ENCODE measurements around the gene CD9.

DNA sequence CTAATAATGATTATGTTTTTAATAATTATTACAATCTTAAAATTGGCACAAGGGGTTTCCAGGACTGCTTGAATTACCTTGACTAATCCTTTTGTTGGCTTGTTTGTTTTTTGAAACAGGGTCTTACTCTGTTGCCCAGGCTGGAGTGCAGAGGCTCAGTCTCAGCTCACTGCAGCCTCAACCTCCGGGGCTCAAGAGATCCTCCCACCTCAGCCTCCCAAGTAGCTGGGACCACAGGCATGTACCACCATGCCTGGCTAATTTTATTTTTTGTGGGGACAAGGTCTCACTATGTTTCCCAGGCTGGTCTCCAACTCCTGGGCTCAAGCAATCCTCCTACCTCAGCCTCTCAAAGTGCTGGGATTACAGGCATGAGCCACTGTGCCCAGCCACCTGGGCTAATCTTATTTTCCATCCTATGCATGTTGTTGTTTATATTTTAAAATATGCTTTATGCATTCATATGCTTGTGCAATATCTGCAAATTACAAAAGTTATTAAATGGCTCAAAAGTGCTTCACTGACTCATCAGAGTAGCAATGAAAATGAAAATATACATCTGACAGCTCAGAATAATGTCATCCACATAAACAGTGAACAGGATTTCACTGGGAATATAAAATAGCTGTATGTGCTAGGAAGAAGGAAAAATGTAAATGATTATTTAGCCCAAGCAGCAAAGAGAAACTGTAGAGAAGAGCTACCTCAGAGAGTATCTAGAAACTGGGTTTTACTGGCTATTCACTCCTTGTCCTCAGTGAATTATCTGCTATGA is 85.5 kb downstream of the CD9 start:
- TF ChIP-seq, protein P1, sequence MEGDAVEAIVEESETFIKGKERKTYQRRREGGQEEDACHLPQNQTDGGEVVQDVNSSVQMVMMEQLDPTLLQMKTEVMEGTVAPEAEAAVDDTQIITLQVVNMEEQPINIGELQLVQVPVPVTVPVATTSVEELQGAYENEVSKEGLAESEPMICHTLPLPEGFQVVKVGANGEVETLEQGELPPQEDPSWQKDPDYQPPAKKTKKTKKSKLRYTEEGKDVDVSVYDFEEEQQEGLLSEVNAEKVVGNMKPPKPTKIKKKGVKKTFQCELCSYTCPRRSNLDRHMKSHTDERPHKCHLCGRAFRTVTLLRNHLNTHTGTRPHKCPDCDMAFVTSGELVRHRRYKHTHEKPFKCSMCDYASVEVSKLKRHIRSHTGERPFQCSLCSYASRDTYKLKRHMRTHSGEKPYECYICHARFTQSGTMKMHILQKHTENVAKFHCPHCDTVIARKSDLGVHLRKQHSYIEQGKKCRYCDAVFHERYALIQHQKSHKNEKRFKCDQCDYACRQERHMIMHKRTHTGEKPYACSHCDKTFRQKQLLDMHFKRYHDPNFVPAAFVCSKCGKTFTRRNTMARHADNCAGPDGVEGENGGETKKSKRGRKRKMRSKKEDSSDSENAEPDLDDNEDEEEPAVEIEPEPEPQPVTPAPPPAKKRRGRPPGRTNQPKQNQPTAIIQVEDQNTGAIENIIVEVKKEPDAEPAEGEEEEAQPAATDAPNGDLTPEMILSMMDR (IDR thresholded peaks at IDR 0.05; ENCODE audit: low read length), result no peak
- TF ChIP-seq EZH2 (IDR thresholded peaks at IDR 0.05; ENCODE audit: borderline replicate concordance, low read length), result no peak

Data from OCI-LY1 (cell line).